ENCODE measurements around the gene BSCL2. TPM values are rescaled to one million over a fixed set of nuclear protein-coding genes. Genes with fewer than 3 reads are reported as not detected.
"Not testable (repeated sequence)": the region's sequence is repeated elsewhere in the genome, so short reads cannot be mapped to it uniquely, and the experiment has no call there.

The BSCL2 gene
- polyA plus RNA-seq, 1 experiment, result 42.8 TPM

DNA sequence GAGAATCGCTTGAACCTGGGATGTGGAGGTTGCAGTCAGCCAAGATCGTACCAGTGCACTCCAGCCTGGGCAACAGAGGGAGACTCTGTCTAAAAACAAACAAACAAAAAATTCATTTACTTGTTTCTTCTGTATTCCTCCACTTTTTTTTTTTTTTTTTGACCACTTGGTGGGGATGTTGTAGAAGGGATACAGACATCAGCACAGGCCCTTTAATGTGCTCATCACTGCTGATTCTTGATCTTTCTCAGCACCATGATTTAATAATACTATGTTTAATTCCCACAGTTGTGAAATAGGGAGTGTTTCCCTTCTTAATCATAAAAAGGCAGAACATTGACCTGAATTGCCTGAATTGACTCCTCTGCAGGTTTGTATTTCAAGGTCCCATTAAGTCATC is 25.6 kb upstream of the BSCL2 start:
- ChIA-PET CTCF (no interaction called here), POLR2A (no interaction called here)
- TF ChIP-seq, protein P1, sequence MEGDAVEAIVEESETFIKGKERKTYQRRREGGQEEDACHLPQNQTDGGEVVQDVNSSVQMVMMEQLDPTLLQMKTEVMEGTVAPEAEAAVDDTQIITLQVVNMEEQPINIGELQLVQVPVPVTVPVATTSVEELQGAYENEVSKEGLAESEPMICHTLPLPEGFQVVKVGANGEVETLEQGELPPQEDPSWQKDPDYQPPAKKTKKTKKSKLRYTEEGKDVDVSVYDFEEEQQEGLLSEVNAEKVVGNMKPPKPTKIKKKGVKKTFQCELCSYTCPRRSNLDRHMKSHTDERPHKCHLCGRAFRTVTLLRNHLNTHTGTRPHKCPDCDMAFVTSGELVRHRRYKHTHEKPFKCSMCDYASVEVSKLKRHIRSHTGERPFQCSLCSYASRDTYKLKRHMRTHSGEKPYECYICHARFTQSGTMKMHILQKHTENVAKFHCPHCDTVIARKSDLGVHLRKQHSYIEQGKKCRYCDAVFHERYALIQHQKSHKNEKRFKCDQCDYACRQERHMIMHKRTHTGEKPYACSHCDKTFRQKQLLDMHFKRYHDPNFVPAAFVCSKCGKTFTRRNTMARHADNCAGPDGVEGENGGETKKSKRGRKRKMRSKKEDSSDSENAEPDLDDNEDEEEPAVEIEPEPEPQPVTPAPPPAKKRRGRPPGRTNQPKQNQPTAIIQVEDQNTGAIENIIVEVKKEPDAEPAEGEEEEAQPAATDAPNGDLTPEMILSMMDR (IDR thresholded peaks at IDR 0.05; ENCODE audit: low read depth, low read length), result 0 out of 2 replicates have a peak, but pooled peaks have one; percentile 14
- DNase-seq (ENCODE audit: low read depth, low spot score), result no peak
- Histone ChIP-seq H3K27ac (ENCODE audit: low read depth, low read length) (no peak overlapping the region), H3K4me3 (ENCODE audit: low read depth, low read length) (no peak overlapping the region), H3K9me3 (ENCODE audit: control insufficient read depth, insufficient read depth, low read length) (no peaks in the 10 kb centered on the region), H3K27me3 (ENCODE audit: control insufficient read depth, insufficient read depth, low read length) (no peaks in the 10 kb centered on the region)

- CTCF ChIA-PET, result interaction anchor here (0.6 to 1.5 kb wide), 2 partner anchors 24 to 336 kb away, joined by 3 to 8 read pairs; partner anchors contain the start of gene ZBTB3
- not testable (repeated sequence) for DNase-seq (ENCODE audit: low read depth, low spot score); H3K9me3 ChIP-seq (ENCODE audit: control insufficient read depth, insufficient read depth, low read length); H3K27me3 ChIP-seq (ENCODE audit: control insufficient read depth, insufficient read depth, low read length); H3K27ac ChIP-seq (ENCODE audit: low read depth, low read length)
- POLR2A ChIA-PET, result interaction anchor here (0.6 to 3.7 kb wide), 5 partner anchors 24 to 110 kb away, joined by 4 to 41 read pairs (median 7); partner anchors contain the start of genes LBHD1, LRRN4CL, UQCC3 and WDR74
- peak overlapping the region; percentile 99 for H3K4me3 ChIP-seq (ENCODE audit: low read depth, low read length)
These were observed 22.9 kb upstream of the BSCL2 start for GRCh38 chr11:62730076-62730475.

- H3K27me3 ChIP-seq (ENCODE audit: control insufficient read depth, insufficient read depth, low read length), result no peaks in the 10 kb centered on the region
- peak; percentile 59 for DNase-seq (ENCODE audit: low read depth, low spot score)
- ChIA-PET CTCF (interaction anchor here (1.1 to 1.4 kb wide), 3 partner anchors 23 to 58 kb away, joined by 3 to 5 read pairs (median 3); partner anchors contain the start of gene POLR2G), POLR2A (interaction anchor here (0.6 to 3.7 kb wide), 12 partner anchors 22 to 1110 kb away, joined by 3 to 41 read pairs (median 6); partner anchors contain the start of genes C11orf98, CSKMT, INTS5 and STX5)
- peak within 1 kb of the TSS; percentile 98 for H3K27ac ChIP-seq (ENCODE audit: low read depth, low read length)
- H3K9me3 ChIP-seq (ENCODE audit: control insufficient read depth, insufficient read depth, low read length), result no peaks in the 10 kb centered on the region; the same call in 1 of the 2 replicates
- H3K4me3 ChIP-seq (ENCODE audit: low read depth, low read length), result peak within 1 kb of the TSS; percentile 99
- TF ChIP-seq, protein P1 (IDR thresholded peaks at IDR 0.05; ENCODE audit: low read depth, low read length), result no peak
These were observed 21.2 kb upstream of the BSCL2 start, which contains the start of gene TTC9C for GRCh38 chr11:62728171-62728988. TSS of gene TTC9C (plus strand) at chr11:62728486. CDS start at chr11:62728849, 363 bp downstream.

- Histone ChIP-seq H3K4me3 (ENCODE audit: low read depth, low read length) (peak overlapping the region; percentile 99), H3K27ac (ENCODE audit: low read depth, low read length) (peak overlapping the region; percentile 98), H3K27me3 (ENCODE audit: control insufficient read depth, insufficient read depth, low read length) (no peaks in the 10 kb centered on the region), H3K9me3 (ENCODE audit: control insufficient read depth, insufficient read depth, low read length) (no peaks in the 10 kb centered on the region; the same call in 1 of the 2 replicates)
- DNase-seq (ENCODE audit: low read depth, low spot score), result peak; percentile 92
- ChIA-PET CTCF (interaction anchor here (0.5 to 1.8 kb wide), 3 partner anchors 22 to 59 kb away, joined by 3 to 5 read pairs (median 3); no protein-coding TSS in a partner anchor), POLR2A (interaction anchor here (0.6 to 3.7 kb wide), 28 partner anchors 11 to 1627 kb away, joined by 3 to 41 read pairs (median 5); partner anchors contain the start of genes C11orf98, CSKMT, EEF1G and INTS5)
- TF ChIP-seq, protein P1 (IDR thresholded peaks at IDR 0.05; ENCODE audit: low read depth, low read length), result no peak
These were observed 20.6 kb upstream of the BSCL2 start for GRCh38 chr11:62727872-62728170.

DNA sequence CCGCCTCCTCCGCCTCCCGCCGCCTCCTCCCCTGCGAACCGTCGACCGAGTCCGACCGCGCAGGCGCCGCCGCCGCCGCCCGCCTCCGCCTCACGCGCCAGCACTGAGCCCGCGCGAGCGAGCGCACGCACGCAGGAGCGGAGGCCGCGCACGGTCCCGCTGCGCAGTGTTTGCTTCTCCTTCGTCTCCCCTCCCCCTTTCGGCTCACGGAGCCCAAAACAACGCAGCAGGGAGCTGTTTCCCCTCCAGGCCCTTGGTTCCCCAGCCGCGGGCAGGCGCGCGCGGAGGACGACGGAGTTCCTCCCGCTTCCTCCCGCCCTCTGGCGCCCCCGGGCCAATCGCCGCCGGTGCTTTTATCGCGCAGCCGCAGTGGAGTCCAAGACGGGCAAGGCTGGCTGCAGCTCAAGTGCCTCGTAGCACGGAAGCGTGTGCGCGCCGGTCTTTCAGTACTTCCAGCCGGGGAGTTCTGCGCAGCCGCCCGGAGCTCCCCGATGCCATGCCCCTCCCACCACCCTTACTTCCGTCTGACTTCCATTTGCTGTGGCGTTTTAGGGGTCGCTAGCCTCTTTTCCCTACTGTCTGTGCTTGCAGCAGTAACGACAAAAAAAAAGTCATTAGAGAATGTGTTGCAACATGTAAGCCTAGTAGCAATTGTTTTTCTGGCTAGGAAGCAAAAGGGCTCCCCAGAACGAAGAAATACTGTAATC is 20.1 kb upstream of the BSCL2 start, which contains the start of gene HNRNPUL2:
Gene HNRNPUL2, minus strand, starts transcription at position 293 of the 707 bp plus-strand sequence. CDS start 301 bp downstream, outside the sequence.
- ChIA-PET POLR2A (interaction anchor here (0.5 to 3.7 kb wide), 31 partner anchors 12 to 1628 kb away, joined by 3 to 41 read pairs (median 4); partner anchors contain the start of genes C11orf98, CSKMT, EEF1G and GANAB), CTCF (interaction anchor here (0.5 to 1.8 kb wide), 5 partner anchors 21 to 59 kb away, joined by 3 to 6 read pairs (median 3); no protein-coding TSS in a partner anchor)
- peak within 1 kb of the TSS; percentile 98 for H3K27ac ChIP-seq (ENCODE audit: low read depth, low read length)
- no peaks in the 10 kb centered on the region; the same call in 1 of the 2 replicates for H3K9me3 ChIP-seq (ENCODE audit: control insufficient read depth, insufficient read depth, low read length)
- peak within 1 kb of the TSS; percentile 99 for H3K4me3 ChIP-seq (ENCODE audit: low read depth, low read length)
- TF ChIP-seq, protein P1 (IDR thresholded peaks at IDR 0.05; ENCODE audit: low read depth, low read length), result 0 out of 2 replicates have a peak, but pooled peaks have one; percentile 11
- no peaks in the 10 kb centered on the region for H3K27me3 ChIP-seq (ENCODE audit: control insufficient read depth, insufficient read depth, low read length)
- DNase-seq (ENCODE audit: low read depth, low spot score), result peak; percentile 99

Data from AG04450 (cell line).